ENCODE results near the gene RGS7.

DNA sequence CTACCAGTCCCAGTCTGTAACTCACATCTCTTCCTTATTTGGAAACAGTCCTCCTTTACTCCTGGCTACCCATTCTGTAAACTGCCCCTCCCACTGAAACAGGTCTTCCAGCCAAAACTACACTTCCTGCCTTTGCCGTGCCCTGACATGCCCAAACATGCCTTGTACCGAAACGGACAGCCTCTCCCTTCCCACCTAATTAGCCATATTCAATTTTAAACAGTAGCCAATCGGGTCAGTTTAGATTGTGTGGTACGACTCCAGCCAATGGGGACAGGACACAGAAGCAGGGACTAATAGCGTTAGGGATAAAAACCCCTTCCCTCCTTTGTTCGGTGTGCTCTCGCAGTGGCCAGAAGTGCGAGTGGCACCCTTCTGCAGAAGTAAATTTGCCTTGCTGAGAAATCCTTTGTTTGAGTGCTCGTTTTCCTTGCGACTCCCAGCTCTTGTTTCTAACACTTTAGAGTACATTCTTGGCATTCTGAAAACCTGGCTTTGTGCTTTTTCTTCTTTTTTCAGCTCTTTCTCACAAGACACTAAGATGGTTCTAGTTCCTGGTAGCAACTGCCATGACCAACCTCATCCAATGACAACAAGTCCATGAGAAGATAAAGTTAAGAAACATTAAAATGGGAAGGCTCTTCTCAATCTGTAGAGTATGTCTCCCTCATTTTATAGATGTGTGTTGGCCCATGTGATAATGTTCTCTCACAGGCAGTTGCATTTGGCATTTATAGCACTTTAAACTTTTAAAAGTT is 419.9 kb downstream of the RGS7 start:
- TF ChIP-seq, protein P1, sequence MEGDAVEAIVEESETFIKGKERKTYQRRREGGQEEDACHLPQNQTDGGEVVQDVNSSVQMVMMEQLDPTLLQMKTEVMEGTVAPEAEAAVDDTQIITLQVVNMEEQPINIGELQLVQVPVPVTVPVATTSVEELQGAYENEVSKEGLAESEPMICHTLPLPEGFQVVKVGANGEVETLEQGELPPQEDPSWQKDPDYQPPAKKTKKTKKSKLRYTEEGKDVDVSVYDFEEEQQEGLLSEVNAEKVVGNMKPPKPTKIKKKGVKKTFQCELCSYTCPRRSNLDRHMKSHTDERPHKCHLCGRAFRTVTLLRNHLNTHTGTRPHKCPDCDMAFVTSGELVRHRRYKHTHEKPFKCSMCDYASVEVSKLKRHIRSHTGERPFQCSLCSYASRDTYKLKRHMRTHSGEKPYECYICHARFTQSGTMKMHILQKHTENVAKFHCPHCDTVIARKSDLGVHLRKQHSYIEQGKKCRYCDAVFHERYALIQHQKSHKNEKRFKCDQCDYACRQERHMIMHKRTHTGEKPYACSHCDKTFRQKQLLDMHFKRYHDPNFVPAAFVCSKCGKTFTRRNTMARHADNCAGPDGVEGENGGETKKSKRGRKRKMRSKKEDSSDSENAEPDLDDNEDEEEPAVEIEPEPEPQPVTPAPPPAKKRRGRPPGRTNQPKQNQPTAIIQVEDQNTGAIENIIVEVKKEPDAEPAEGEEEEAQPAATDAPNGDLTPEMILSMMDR (conservative IDR thresholded peaks at IDR 0.05 in 1 of 2, IDR thresholded peaks at IDR 0.05 in 1 of 2; ENCODE audit: extremely low read depth in 1 of 2, insufficient read depth in 1 of 2, low read depth in 1 of 2, low read length in 2 of 2), result no peak
- no peak for TF ChIP-seq EZH2 (IDR thresholded peaks at IDR 0.05; ENCODE audit: borderline replicate concordance, low read length)

Data from mammary epithelial cell (primary cell).